Transverse colon (tissue), 4 donors: ENCODE results near the gene DCAF8. TPM values are rescaled to one million over a fixed set of nuclear protein-coding genes. Genes with fewer than 3 reads are reported as not detected.
"Not testable (repeated sequence)": the region's sequence is repeated elsewhere in the genome, so short reads cannot be mapped to it uniquely, and the experiment has no call there.

Source experiments
- DNase-seq: peaks from one replicate; pipeline ENCODE4 v3.0.0-alpha.2; 2019
- H3K27ac ChIP-seq, 4 donors: fragments of 200-600 bp; sonication (generic); 2 replicates each; pipeline ENCODE4 v1.5.1; 2016 to 2018; ENCODE audit warnings: inconsistent platforms in 4 of 4
- H3K27me3 ChIP-seq: fragments of 200-600 bp; sonication (generic); 2 replicates; pipeline ENCODE4 v1.5.1; 2017; ENCODE audit warnings: inconsistent platforms
- H3K36me3 ChIP-seq, 4 donors: fragments of 200-600 bp; sonication (generic); 2 replicates each; pipeline ENCODE4 v1.5.1; 2017 to 2019; ENCODE audit warnings: inconsistent platforms in 4 of 4
- H3K4me1 ChIP-seq, 4 donors: fragments of 200-600 bp; sonication (generic); 2 replicates each; pipeline ENCODE4 v1.5.1; 2017 to 2020; ENCODE audit warnings: inconsistent platforms in 4 of 4
- H3K4me3 ChIP-seq, 4 donors: fragments of 200-600 bp; sonication (generic); 1 replicate in 1 of 4; 2 replicates in 3 of 4; pipeline versions ENCODE4 v1.5.1 to v1.6.1; 2017 to 2019; ENCODE audit warnings: inconsistent platforms in 4 of 4
- H3K9me3 ChIP-seq, 2 donors: fragments of 200-600 bp; sonication (generic); 2 replicates each; pipeline ENCODE4 v1.5.1; 2017 to 2019; ENCODE audit warnings: inconsistent platforms in 2 of 2
- CTCF ChIP-seq, 5 experiments: fragments of 200-600 bp in 3 of 5; fragments of 450-650 bp in 2 of 5; sonication (generic) in 3 of 5; IDR thresholded peaks; 1 replicate in 2 of 5; 2 replicates in 3 of 5; pipeline ENCODE4 v1.5.1; 2016 to 2017; ENCODE audit warnings: antibody characterized with exemption in 5 of 5, inconsistent platforms in 3 of 5, mild to moderate bottlenecking in 2 of 5, moderate library complexity in 1 of 5
- EP300 ChIP-seq: sonication (generic); formaldehyde crosslinking; IDR thresholded peaks from one replicate; pipeline ENCODE4 v1.6.1; 2017; ENCODE audit warnings: antibody characterized with exemption, low read depth
- POLR2A ChIP-seq: fragments of 450-650 bp; IDR thresholded peaks from one replicate; pipeline ENCODE4 v1.6.1; 2016; ENCODE audit warnings: antibody characterized with exemption, mild to moderate bottlenecking, moderate library complexity
- POLR2AphosphoS5 ChIP-seq, 3 donors: sonication (generic); formaldehyde crosslinking; IDR thresholded peaks; one replicate each; pipeline ENCODE4 v1.6.1; 2016; ENCODE audit warnings: antibody characterized with exemption in 3 of 3
- WGBS, 2 donors: methylation state at CpG; one replicate each; pipeline ENCODE4 v1.1.5; 2018; ENCODE audit warnings: low coverage in 1 of 2; 5-methylcytosine and 5-hydroxymethylcytosine counted together
- in situ Hi-C, 4 donors: fragments of 200-750 bp; cut with MboI; loops; one replicate each; pipeline versions ENCODE4 v1.15.0 to v1.15.1; 2017; ENCODE audit warnings: low sequenced_read_pairs in 3 of 4, low pct_ligation_motif_present in 1 of 4, low pct_unique_long_range_greater_than_20kb in 1 of 4
- intact Hi-C: fragments of 100-400 bp; cut with DNase I; formaldehyde crosslinking; loops from one replicate; pipeline ENCODE4 v1.15.1; 2023; ENCODE audit warnings: low total_unique reads
- total RNA-seq, 4 donors: library from RNA; depleted of rRNA; stranded (reverse); fragments of >200 nt; gene quantifications; one replicate each; pipeline ENCODE4 v1.1.0, GENCODE V29; 2016

The DCAF8 gene
- total RNA-seq, 4 donors from 2014 or later, result 128 to 279 (median 137) TPM

GRCh38 chr1:160291248-160292220 is 29.2 kb upstream of the DCAF8 start:
- no peaks in the 10 kb centered on the region for H3K27me3 ChIP-seq
- peak; percentile 69 for DNase-seq
- H3K4me3 ChIP-seq, result no peak overlapping the region
- intact Hi-C loops, result loop anchor here (10.0 kb wide), 1 partner anchor 97 kb away; the partner anchor contains the start of gene CASQ1
- WGBS, 2 donors, result 45 to 72% methylated on average over 4 to 11 of the region's 11 CpGs
- in situ Hi-C loops, result loop anchor here in 3 of 4 donors (5.0 to 25.0 kb wide), 3 partner anchors 97 to 104 kb away; partner anchors contain the start of gene CASQ1 (in 3 of the 3)
- no peaks in the 10 kb centered on the region for H3K4me1 ChIP-seq
- no peaks in the 10 kb centered on the region for H3K9me3 ChIP-seq
- peaks cover 0 to 77% (median 39%) of the 10 kb centered on the region in 4 donors for H3K36me3 ChIP-seq
- no peak overlapping the region for H3K27ac ChIP-seq
- TF ChIP-seq POLR2AphosphoS5 (IDR thresholded peaks at IDR 0.05) (no peak), EP300 (no peak), CTCF (IDR thresholded peaks at IDR 0.05) (peak; percentile 74 to 85 (median 84))

- H3K9me3 ChIP-seq, DNase-seq, intact Hi-C loops, H3K4me3 ChIP-seq, H3K27me3 ChIP-seq, H3K27ac ChIP-seq: not testable (repeated sequence)
- in situ Hi-C loops, result loop anchor here in 1 of 4 donors (25.0 kb wide), 1 partner anchor 100 kb away; the partner anchor contains the start of gene CASQ1
- Histone ChIP-seq H3K36me3 (peaks cover 0 to 40% (median 19%) of the 10 kb centered on the region in 4 donors), H3K4me1 (peaks cover 11 to 23% (median 14%) of the 10 kb centered on the region in 4 donors)
- 86 to 90% methylated on average over 8 to 12 of the region's 12 CpGs for WGBS, 2 donors
Observed at GRCh38 chr1:160287769-160288168, 25.4 kb upstream of the DCAF8 start.

- H3K36me3 ChIP-seq, result peaks cover 0 to 37% (median 16%) of the 10 kb centered on the region in 4 donors
- intact Hi-C loops, result no loop called here
- peak overlapping the region in 1 of 4 donors; percentile 93 for H3K27ac ChIP-seq
- no peaks in the 10 kb centered on the region for H3K9me3 ChIP-seq
- no peaks in the 10 kb centered on the region for H3K27me3 ChIP-seq
- peaks cover 11 to 23% (median 14%) of the 10 kb centered on the region in 4 donors for H3K4me1 ChIP-seq
- DNase-seq, result no peak
- WGBS, 2 donors, result 89 to 92% methylated on average over 5 to 23 of the region's 23 CpGs
- peak overlapping the region in 2 of 4 donors; percentile 86 to 100 for H3K4me3 ChIP-seq
- in situ Hi-C loops, result loop anchor here in 1 of 4 donors (25.0 kb wide), 1 partner anchor 98 kb away; the partner anchor contains the start of gene CASQ1
- TF ChIP-seq EP300 (no peak), POLR2A (no peak), POLR2AphosphoS5 (IDR thresholded peaks at IDR 0.05) (no peak)
Observed at GRCh38 chr1:160285506-160285905, 23.2 kb upstream of the DCAF8 start.

- Histone ChIP-seq H3K4me1 (peaks cover 11 to 23% (median 14%) of the 10 kb centered on the region in 4 donors), H3K9me3 (no peaks in the 10 kb centered on the region), H3K4me3 (peak within 1 kb of the TSS; percentile 86 to 100 (median 93)), H3K27me3 (no peaks in the 10 kb centered on the region), H3K36me3 (peaks cover 0 to 37% (median 16%) of the 10 kb centered on the region in 4 donors), H3K27ac (peak within 1 kb of the TSS; percentile 88 to 96 (median 91))
- 0 to 1% methylated on average over 5 to 27 of the region's 27 CpGs for WGBS, 2 donors
- peak; percentile 95 for DNase-seq
- intact Hi-C loops, result no loop called here
- TF ChIP-seq POLR2A (peak; percentile 80), CTCF (IDR thresholded peaks at IDR 0.05) (no peak), EP300 (no peak), POLR2AphosphoS5 (IDR thresholded peaks at IDR 0.05) (peak; percentile 89 to 96 (median 94))
- in situ Hi-C loops, result loop anchor here in 1 of 4 donors (25.0 kb wide), 1 partner anchor 98 kb away; the partner anchor contains the start of gene CASQ1
Observed at GRCh38 chr1:160284782-160285344, 22.5 kb upstream of the DCAF8 start, which contains the start of gene PEX19. Gene PEX19 (minus strand): TSS chr1:160285133. CDS start chr1:160285124, 9 bp downstream.
